BJ (cell line): ENCODE data around the gene KRT1. TPM values are rescaled to one million over a fixed set of nuclear protein-coding genes. Genes with fewer than 3 reads are reported as not detected.
"Not testable (repeated sequence)": the region's sequence is repeated elsewhere in the genome, so short reads cannot be mapped to it uniquely, and the experiment has no call there.

Experiments used
- CTCF ChIA-PET: fragments of 350-600 bp; formaldehyde crosslinking; extraction: SDS; loops from one replicate; lab custom pipeline; 2021; ENCODE audit warnings: antibody characterized with exemption, inconsistent platforms; lab: Yijun Ruan, JAX
- POLR2A ChIA-PET: fragments of 300-600 bp; sonication (Branson Sonifier 250); formaldehyde crosslinking; extraction: SDS; loops from one replicate; lab custom pipeline; 2021; ENCODE audit warnings: antibody characterized with exemption; lab: Charles Lee
- DNase-seq: peaks from one replicate; pipeline ENCODE4 v3.0.0-alpha.2; 2011; ENCODE audit warnings: low read depth
- H3K27me3 ChIP-seq: 2 replicates; pipeline ENCODE4 v1.6.0; 2011; ENCODE audit warnings: low read length; ENCODE audit not compliant: control insufficient read depth, insufficient read depth
- H3K36me3 ChIP-seq: 2 replicates; pipeline ENCODE4 v1.5.1; 2011; ENCODE audit warnings: low read length; ENCODE audit not compliant: control insufficient read depth, insufficient read depth
- H3K4me3 ChIP-seq: 2 replicates; pipeline ENCODE4 v1.5.1; 2011; ENCODE audit warnings: low read depth, mild to moderate bottlenecking, control low read depth, low read length
- CTCF ChIP-seq: IDR thresholded peaks from 2 replicates; pipeline ENCODE4 v1.5.1; 2011; ENCODE audit warnings: low read depth, mild to moderate bottlenecking, control low read depth, inconsistent platforms, low read length, moderate library complexity; ENCODE audit not compliant: insufficient read depth
- polyA plus RNA-seq: library from polyadenylated mRNA; depleted of rRNA; stranded (reverse); fragments of >200 nt; gene quantifications from 2 replicates; pipeline ENCODE4 v1.2.3, GENCODE V29; 2011

The KRT1 gene
- polyA plus RNA-seq, 1 experiment: not detected

GRCh38 chr12:52715416-52715815 lies 35.2 kb upstream of the KRT1 start:
- Histone ChIP-seq H3K27me3 (peaks cover 40% of the 10 kb centered on the region), H3K36me3 (no peaks in the 10 kb centered on the region), H3K4me3 (no peak overlapping the region)
- no peak for DNase-seq
- ChIA-PET CTCF (no interaction called here), POLR2A (no interaction called here)
- no peak for TF ChIP-seq CTCF

GRCh38 chr12:52714887-52715281 lies 34.7 kb upstream of the KRT1 start:
- CTCF ChIA-PET: no interaction called here

GRCh38 chr12:52713960-52714886 lies 34.0 kb upstream of the KRT1 start:
- no peak for TF ChIP-seq CTCF
- ChIA-PET POLR2A (no interaction called here), CTCF (no interaction called here)
- Histone ChIP-seq H3K27me3 (peaks cover 42% of the 10 kb centered on the region), H3K36me3 (no peaks in the 10 kb centered on the region), H3K4me3 (no peak overlapping the region)
- no peak for DNase-seq

More at GRCh38 chr12:52714887-52715281, 34.7 kb upstream of the KRT1 start:
- no peak for DNase-seq
- no peak overlapping the region for H3K4me3 ChIP-seq
- TF ChIP-seq CTCF: no peak
- peaks cover 40% of the 10 kb centered on the region for H3K27me3 ChIP-seq
- H3K36me3 ChIP-seq: no peaks in the 10 kb centered on the region
- POLR2A ChIA-PET: no interaction called here

- H3K27me3 ChIP-seq: peaks cover 40% of the 10 kb centered on the region
- H3K36me3 ChIP-seq, DNase-seq, POLR2A ChIA-PET, H3K4me3 ChIP-seq, CTCF ChIA-PET: not testable (repeated sequence)
Measured at GRCh38 chr12:52712122-52712521, 31.9 kb upstream of the KRT1 start.

- ChIA-PET POLR2A (no interaction called here), CTCF (no interaction called here)
- no peak for TF ChIP-seq CTCF
- Histone ChIP-seq H3K27me3 (peaks cover 29% of the 10 kb centered on the region), H3K4me3 (no peak overlapping the region), H3K36me3 (no peaks in the 10 kb centered on the region)
- DNase-seq: no peak
Measured at GRCh38 chr12:52710730-52711129, 30.5 kb upstream of the KRT1 start.
